SU-DHL-6 (cell line): ENCODE measurements around the gene NPAS2.

Experiments
- H2AFZ ChIP-seq: fragments of 200-600 bp; sonication (generic); 2 replicates; pipeline ENCODE4 v1.6.1; 2014; ENCODE audit warnings: low read depth, mild to moderate bottlenecking, moderate library complexity, mixed read lengths, antibody characterized with exemption, low read length; ENCODE audit not compliant: severe bottlenecking
- H3F3A ChIP-seq: fragments of 200-600 bp; shearing (Covaris generic); 2 replicates; pipeline ENCODE4 v1.6.0; 2016; ENCODE audit warnings: antibody characterized with exemption, mild to moderate bottlenecking; ENCODE audit not compliant: insufficient read depth
- H3K27ac ChIP-seq: fragments of 200-600 bp; sonication (generic); 2 replicates; pipeline ENCODE4 v1.5.1; 2016; ENCODE audit warnings: low read depth, mild to moderate bottlenecking, low read length, moderate library complexity, mixed read lengths
- H3K27me3 ChIP-seq: fragments of 200-600 bp; sonication (generic), shearing (Covaris generic); 2 replicates; pipeline ENCODE4 v1.6.0; 2014; ENCODE audit warnings: mild to moderate bottlenecking, low read length
- H3K36me3 ChIP-seq: fragments of 200-600 bp; sonication (generic); 2 replicates; pipeline ENCODE4 v1.6.1; 2014; ENCODE audit warnings: mild to moderate bottlenecking, low read length, mixed read lengths
- H3K4me2 ChIP-seq: fragments of 300-600, 200-600 bp; shearing (Covaris generic), sonication (generic); 2 replicates; pipeline ENCODE4 v1.6.0; 2014; ENCODE audit warnings: low read length, low read depth, mild to moderate bottlenecking; ENCODE audit not compliant: poor library complexity, severe bottlenecking
- H3K4me3 ChIP-seq: fragments of 200-600 bp; sonication (generic); 2 replicates; pipeline ENCODE4 v1.5.1; 2014; ENCODE audit warnings: antibody characterized with exemption, low read length, mild to moderate bottlenecking, mixed read lengths; ENCODE audit not compliant: insufficient read depth, poor library complexity, severe bottlenecking
- H3K79me2 ChIP-seq: fragments of 200-600 bp; sonication (generic); 2 replicates; pipeline ENCODE4 v1.6.1; 2014; ENCODE audit warnings: mild to moderate bottlenecking, low read length, moderate library complexity; ENCODE audit not compliant: insufficient read depth
- H3K9ac ChIP-seq: fragments of 200-600 bp; sonication (generic); 2 replicates; pipeline ENCODE4 v1.7.0; 2014; ENCODE audit warnings: mild to moderate bottlenecking, low read length
- H3K9me2 ChIP-seq: fragments of 200-600 bp; sonication (generic); replicated peaks from 2 replicates; pipeline ENCODE4 v1.6.1; 2014; ENCODE audit warnings: low read length; ENCODE audit not compliant: insufficient read depth
- H3K9me3 ChIP-seq: fragments of 200-600 bp; sonication (generic); 2 replicates; pipeline ENCODE4 v1.6.1; 2014; ENCODE audit warnings: low read length, mixed read lengths; ENCODE audit not compliant: insufficient read depth
- H4K20me1 ChIP-seq: fragments of 200-600 bp; sonication (generic); 2 replicates; pipeline ENCODE4 v1.6.1; 2014; ENCODE audit warnings: low read depth, mild to moderate bottlenecking, antibody characterized with exemption, low read length, moderate library complexity, mixed read lengths
- CTCF ChIP-seq: fragments of 200-600 bp; sonication (generic); IDR thresholded peaks from one replicate; pipeline ENCODE4 v1.5.1; 2017; ENCODE audit warnings: antibody characterized with exemption, mild to moderate bottlenecking, low read length, moderate library complexity; ENCODE audit not compliant: insufficient read depth, poor library complexity, severe bottlenecking
- EZH2phosphoT487 ChIP-seq: fragments of 200-600 bp; sonication (generic), shearing (Covaris generic); conservative IDR thresholded peaks from 2 replicates; pipeline ENCODE4 v1.6.1; 2018; ENCODE audit warnings: mild to moderate bottlenecking, antibody characterized with exemption, low read length, moderate library complexity, mixed read lengths

NPAS2 gene

GRCh38 chr2:100945930-100946607 lies 126.1 kb downstream of the NPAS2 start:
- Histone ChIP-seq H3K79me2 (no peaks in the 10 kb centered on the region), H2AFZ (no peak overlapping the region), H3K9ac (no peak overlapping the region), H3K9me3 (no peaks in the 10 kb centered on the region), H3K27ac (no peak overlapping the region), H3K36me3 (no peaks in the 10 kb centered on the region), H4K20me1 (no peaks in the 10 kb centered on the region), H3K27me3 (no peaks in the 10 kb centered on the region), H3K9me2 (no peaks in the 10 kb centered on the region), H3F3A (no peaks in the 10 kb centered on the region), H3K4me3 (no peak overlapping the region), H3K4me2 (no peak overlapping the region)
- TF ChIP-seq EZH2phosphoT487 (no peak), CTCF (no peak)

- Histone ChIP-seq H3F3A (no peaks in the 10 kb centered on the region), H4K20me1 (no peaks in the 10 kb centered on the region), H3K4me2 (no peak overlapping the region), H3K79me2 (no peaks in the 10 kb centered on the region), H3K9me2 (no peaks in the 10 kb centered on the region), H3K36me3 (no peaks in the 10 kb centered on the region), H3K9ac (no peak overlapping the region), H2AFZ (no peak overlapping the region), H3K27ac (no peak overlapping the region), H3K9me3 (no peaks in the 10 kb centered on the region), H3K4me3 (no peak overlapping the region), H3K27me3 (no peaks in the 10 kb centered on the region)
- no peak for TF ChIP-seq EZH2phosphoT487
- no peak for TF ChIP-seq CTCF
Measured at GRCh38 chr2:100948942-100949811, 129.2 kb downstream of the NPAS2 start.

GRCh38 chr2:100952512-100952911 lies 132.6 kb downstream of the NPAS2 start:
- H2AFZ ChIP-seq = no peak overlapping the region
- H3K27ac ChIP-seq = no peak overlapping the region
- no peaks in the 10 kb centered on the region for H3F3A ChIP-seq
- no peaks in the 10 kb centered on the region for H3K9me2 ChIP-seq
- H3K4me2 ChIP-seq = no peak overlapping the region
- TF ChIP-seq CTCF (no peak), EZH2phosphoT487 (no peak)
- H3K79me2 ChIP-seq = no peaks in the 10 kb centered on the region
- H3K9ac ChIP-seq = no peak overlapping the region
- no peaks in the 10 kb centered on the region for H3K36me3 ChIP-seq
- no peaks in the 10 kb centered on the region for H4K20me1 ChIP-seq
- H3K4me3 ChIP-seq = no peak overlapping the region
- no peaks in the 10 kb centered on the region for H3K9me3 ChIP-seq
- H3K27me3 ChIP-seq = no peaks in the 10 kb centered on the region
